ENCODE measurements around the gene PTPA. TPM values are rescaled to one million over a fixed set of nuclear protein-coding genes. Genes with fewer than 3 reads are reported as not detected.
"Not testable (repeated sequence)": the region's sequence is repeated elsewhere in the genome, so short reads cannot be mapped to it uniquely, and the experiment has no call there.

Gene PTPA
- total RNA-seq, 1 donor from 2014 or later: 220 TPM

GRCh38 chr9:129160712-129161533, 49.7 kb downstream of the PTPA start:
- DNase-seq (ENCODE audit: low read depth): no peak
- no peak overlapping the region for H3K4me3 ChIP-seq (ENCODE audit: low read depth, low read length)
- no peak for TF ChIP-seq CTCF (conservative IDR thresholded peaks at IDR 0.05; ENCODE audit: low read depth, low read length)

GRCh38 chr9:129161534-129161837, 50.3 kb downstream of the PTPA start:
- TF ChIP-seq CTCF (conservative IDR thresholded peaks at IDR 0.05; ENCODE audit: low read depth, low read length): no peak
- no peak overlapping the region for H3K4me3 ChIP-seq (ENCODE audit: low read depth, low read length)
- DNase-seq (ENCODE audit: low read depth): no peak

- H3K4me3 ChIP-seq (ENCODE audit: low read depth, low read length): no peak overlapping the region
- DNase-seq (ENCODE audit: low read depth): no peak
- TF ChIP-seq CTCF (conservative IDR thresholded peaks at IDR 0.05; ENCODE audit: low read depth, low read length): no peak
Observed at GRCh38 chr9:129162497-129163197, 51.4 kb downstream of the PTPA start.

GRCh38 chr9:129163198-129163670, 52.0 kb downstream of the PTPA start:
- not testable (repeated sequence) for DNase-seq (ENCODE audit: low read depth)

GRCh38 chr9:129163753-129164152, 52.5 kb downstream of the PTPA start:
- no peak overlapping the region for H3K4me3 ChIP-seq (ENCODE audit: low read depth, low read length)
- no peak for DNase-seq (ENCODE audit: low read depth)
- TF ChIP-seq CTCF (conservative IDR thresholded peaks at IDR 0.05; ENCODE audit: low read depth, low read length): no peak

More at GRCh38 chr9:129163198-129163670, 52.0 kb downstream of the PTPA start:
- H3K4me3 ChIP-seq (ENCODE audit: low read depth, low read length): not testable (repeated sequence)

- no peak overlapping the region for H3K4me3 ChIP-seq (ENCODE audit: low read depth, low read length)
- TF ChIP-seq CTCF (conservative IDR thresholded peaks at IDR 0.05; ENCODE audit: low read depth, low read length): no peak
- no peak for DNase-seq (ENCODE audit: low read depth)
Observed at GRCh38 chr9:129164246-129164930, 53.2 kb downstream of the PTPA start.

- no peak for DNase-seq (ENCODE audit: low read depth)
- no peak overlapping the region for H3K4me3 ChIP-seq (ENCODE audit: low read depth, low read length)
- no peak for TF ChIP-seq CTCF (conservative IDR thresholded peaks at IDR 0.05; ENCODE audit: low read depth, low read length)
Observed at GRCh38 chr9:129165198-129165597, 54.0 kb downstream of the PTPA start.
